NCI-H82 treated with DMSO at 0.1 percent for 48 hours (cell line): ENCODE measurements around the gene SWAP70.

Experiments used
- DNase-seq: peaks from one replicate; lab custom pipeline; 2025; ENCODE audit not compliant: unreplicated experiment; lab: John Stamatoyannopoulos, UW

SWAP70 gene

GRCh38 chr11:9651481-9651880 lies 12.4 kb upstream of the SWAP70 start:
- DNase-seq: no peak

GRCh38 chr11:9651899-9652748 lies 11.8 kb upstream of the SWAP70 start:
- no peak for DNase-seq

GRCh38 chr11:9653871-9654270 lies 10.0 kb upstream of the SWAP70 start:
- no peak for DNase-seq

- no peak for DNase-seq
These were observed 7.0 kb upstream of the SWAP70 start for GRCh38 chr11:9656864-9657263.

- no peak for DNase-seq
These were observed 6.3 kb upstream of the SWAP70 start for GRCh38 chr11:9657531-9657930.

- DNase-seq: no peak
These were observed 3.0 kb upstream of the SWAP70 start for GRCh38 chr11:9660886-9661285.

- DNase-seq: no peak
These were observed 1.6 kb upstream of the SWAP70 start for GRCh38 chr11:9662273-9662672.

- no peak for DNase-seq
These were observed 647 bp downstream of the SWAP70 start for GRCh38 chr11:9664276-9665171.

- DNase-seq: no peak
These were observed 1.9 kb downstream of the SWAP70 start for GRCh38 chr11:9665749-9666148.

- no peak for DNase-seq
These were observed 6.1 kb downstream of the SWAP70 start for GRCh38 chr11:9669954-9670353.

- no peak for DNase-seq
These were observed 8.5 kb downstream of the SWAP70 start for GRCh38 chr11:9672288-9672916.

GRCh38 chr11:9672918-9673317 lies 9.0 kb downstream of the SWAP70 start:
- no peak for DNase-seq

GRCh38 chr11:9675691-9676090 lies 11.8 kb downstream of the SWAP70 start:
- DNase-seq: no peak

GRCh38 chr11:9677951-9678350 lies 14.1 kb downstream of the SWAP70 start:
- DNase-seq: no peak

GRCh38 chr11:9678576-9678975 lies 14.7 kb downstream of the SWAP70 start:
- no peak for DNase-seq

- DNase-seq: no peak
These were observed 16.2 kb downstream of the SWAP70 start for GRCh38 chr11:9680028-9680427.

GRCh38 chr11:9681583-9682372 lies 17.9 kb downstream of the SWAP70 start:
- DNase-seq: no peak

GRCh38 chr11:9687711-9688477 lies 24.0 kb downstream of the SWAP70 start:
- DNase-seq: no peak

- no peak for DNase-seq
These were observed 25.0 kb downstream of the SWAP70 start for GRCh38 chr11:9688716-9689511.
